OCI-LY7 (cell line): Measurements from ENCODE around the gene MTHFD2. TPM values are rescaled to one million over a fixed set of nuclear protein-coding genes. Genes with fewer than 3 reads are reported as not detected.

Source experiments
- BruUV-seq: library from RNA; stranded (reverse); fragments of 400-500 nt; replicated peaks from 2 replicates; lab custom pipeline; 2021; lab: Mats Ljungman, UMichigan
- CTCF ChIA-PET: fragments of 300-600 bp; sonication (Branson Sonifier 250); formaldehyde crosslinking; loops from one replicate; lab custom pipeline; 2022; ENCODE audit warnings: antibody characterized with exemption; ENCODE audit not compliant: unreplicated experiment; lab: Charles Lee
- POLR2A ChIA-PET: fragments of 300-600 bp; sonication (Branson Sonifier 250); formaldehyde crosslinking; loops from one replicate; lab custom pipeline; 2022; ENCODE audit warnings: antibody characterized with exemption; lab: Charles Lee
- DNase-seq: peaks from one replicate; pipeline ENCODE4 v3.0.0-alpha.2; 2015; ENCODE audit warnings: low spot score
- H2AFZ ChIP-seq: fragments of 200-600 bp; sonication (generic), shearing (Covaris generic); 2 replicates; pipeline ENCODE4 v1.6.1; 2014; ENCODE audit warnings: mild to moderate bottlenecking, antibody characterized with exemption, low read length, moderate library complexity
- H3K27ac ChIP-seq: fragments of 200-600 bp; sonication (generic); 2 replicates; pipeline ENCODE4 v1.5.1; 2014; ENCODE audit warnings: mixed run types, low read depth, mild to moderate bottlenecking, moderate library complexity, low read length, inconsistent platforms; ENCODE audit not compliant: poor library complexity, severe bottlenecking
- H3K36me3 ChIP-seq: fragments of 200-600 bp; sonication (generic); 2 replicates; pipeline ENCODE4 v1.6.1; 2014; ENCODE audit warnings: mild to moderate bottlenecking, antibody characterized with exemption, low read length, moderate library complexity, mixed read lengths; ENCODE audit not compliant: insufficient read depth
- H3K4me1 ChIP-seq: fragments of 200-600 bp; sonication (generic); 2 replicates; pipeline ENCODE4 v1.5.1; 2014; ENCODE audit warnings: mild to moderate bottlenecking, low read length; ENCODE audit not compliant: insufficient read depth, poor library complexity, severe bottlenecking
- H3K4me2 ChIP-seq: fragments of 200-600 bp; sonication (generic); 2 replicates; pipeline ENCODE4 v1.6.1; 2014; ENCODE audit warnings: mild to moderate bottlenecking, low read length
- H3K4me3 ChIP-seq: fragments of 200-600 bp; sonication (generic); 2 replicates; pipeline ENCODE4 v1.5.1; 2014; ENCODE audit warnings: mild to moderate bottlenecking, low read depth, low read length; ENCODE audit not compliant: poor library complexity, severe bottlenecking
- H3K79me2 ChIP-seq: fragments of 200-600 bp; sonication (generic); 2 replicates; pipeline ENCODE4 v1.6.1; 2016; ENCODE audit warnings: low read depth, mild to moderate bottlenecking, low read length, moderate library complexity, mixed read lengths; ENCODE audit not compliant: insufficient read depth
- H3K9me2 ChIP-seq: fragments of 200-600 bp; sonication (generic); 2 replicates; pipeline ENCODE4 v1.6.1; 2016; ENCODE audit warnings: mild to moderate bottlenecking, low read length, mixed read lengths; ENCODE audit not compliant: insufficient read depth
- H3K9me3 ChIP-seq: fragments of 200-600 bp; sonication (generic); 2 replicates; pipeline ENCODE4 v1.6.1; 2014; ENCODE audit warnings: mild to moderate bottlenecking, mixed run types, low read length, mixed read lengths
- H4K20me1 ChIP-seq: fragments of 200-600 bp; sonication (generic); 2 replicates; pipeline ENCODE4 v1.6.1; 2014; ENCODE audit warnings: mild to moderate bottlenecking, antibody characterized with exemption, low read length, moderate library complexity, mixed read lengths; ENCODE audit not compliant: insufficient read depth
- CTCF ChIP-seq: fragments of 200-600 bp; sonication (generic); conservative IDR thresholded peaks from 2 replicates; pipeline ENCODE4 v1.5.1; 2014; ENCODE audit warnings: mild to moderate bottlenecking, antibody characterized with exemption, low read length, moderate library complexity, mixed read lengths
- EZH2phosphoT487 ChIP-seq: fragments of 200-600 bp; sonication (generic); IDR thresholded peaks from 2 replicates; pipeline ENCODE4 v1.6.1; 2018; ENCODE audit warnings: low read depth, borderline replicate concordance, mild to moderate bottlenecking, mixed run types, antibody characterized with exemption, low read length, moderate library complexity, mixed read lengths
- intact Hi-C: fragments of 100-400 bp; cut with micrococcal nuclease; formaldehyde crosslinking; loops from one replicate; pipeline ENCODE4 v1.10.0; 2022; ENCODE audit not compliant: unreplicated experiment
- total RNA-seq, 2 experiments: library from RNA; depleted of rRNA in 1 of 2; stranded (reverse); fragments of >200 nt in 1 of 2; shearing (Covaris generic) in 1 of 2; gene quantifications; 2 replicates each; pipeline ENCODE4 v1.2.3, GENCODE V29; 2014 to 2022

MTHFD2 gene
- total RNA-seq, 2 experiments from 2014 or later = 220 to 365 TPM

GRCh38 chr2:74262681-74263080 is 64.3 kb downstream of the MTHFD2 start:
- no peak overlapping the region for H3K27ac ChIP-seq
- CTCF ChIA-PET = no interaction called here

GRCh38 chr2:74264281-74264680 is 65.9 kb downstream of the MTHFD2 start:
- Histone ChIP-seq H4K20me1 (no peaks in the 10 kb centered on the region), H3K79me2 (no peaks in the 10 kb centered on the region), H3K36me3 (no peaks in the 10 kb centered on the region), H3K9me2 (no peaks in the 10 kb centered on the region), H3K4me3 (no peak overlapping the region), H3K4me2 (no peak overlapping the region), H3K27ac (no peak overlapping the region), H3K9me3 (no peaks in the 10 kb centered on the region), H2AFZ (no peak overlapping the region), H3K4me1 (no peaks in the 10 kb centered on the region)
- no peak for DNase-seq
- ChIA-PET CTCF (interaction anchor here (1.4 kb wide), 1 partner anchor 71 kb away, joined by 3 read pairs; no protein-coding TSS in a partner anchor), POLR2A (interaction anchor here (0.9 kb wide), 1 partner anchor 19 kb away, joined by 3 read pairs; no protein-coding TSS in a partner anchor)
- intact Hi-C loops = no loop called here
- no TSS peak for BruUV-seq
- TF ChIP-seq CTCF = no peak
- TF ChIP-seq EZH2phosphoT487 = no peak

More at GRCh38 chr2:74262681-74263080, 64.3 kb downstream of the MTHFD2 start:
- Histone ChIP-seq H3K9me3 (no peaks in the 10 kb centered on the region), H3K4me1 (no peaks in the 10 kb centered on the region), H4K20me1 (no peaks in the 10 kb centered on the region), H3K4me3 (no peak overlapping the region), H2AFZ (no peak overlapping the region), H3K9me2 (no peaks in the 10 kb centered on the region), H3K4me2 (no peak overlapping the region), H3K36me3 (no peaks in the 10 kb centered on the region), H3K79me2 (no peaks in the 10 kb centered on the region)
- intact Hi-C loops = no loop called here
- no TSS peak for BruUV-seq
- no peak for DNase-seq
- POLR2A ChIA-PET = no interaction called here
- TF ChIP-seq CTCF (no peak), EZH2phosphoT487 (no peak)

- Histone ChIP-seq H4K20me1 (no peaks in the 10 kb centered on the region), H3K36me3 (no peaks in the 10 kb centered on the region), H3K9me2 (no peaks in the 10 kb centered on the region), H3K4me1 (no peaks in the 10 kb centered on the region), H3K27ac (no peak overlapping the region), H3K9me3 (no peaks in the 10 kb centered on the region), H3K4me3 (no peak overlapping the region), H3K79me2 (no peaks in the 10 kb centered on the region), H2AFZ (no peak overlapping the region), H3K4me2 (no peak overlapping the region)
- no TSS peak for BruUV-seq
- intact Hi-C loops = loop anchor here (1.0 to 5.0 kb wide), 3 partner anchors 50 to 125 kb away; no protein-coding TSS in a partner anchor
- peak; percentile 68 for DNase-seq
- ChIA-PET CTCF (interaction anchor here (0.6 kb wide), 1 partner anchor 114 kb away, joined by 4 read pairs; no protein-coding TSS in a partner anchor), POLR2A (interaction anchor here (1.0 kb wide), 1 partner anchor 41 kb away, joined by 3 read pairs; no protein-coding TSS in a partner anchor)
- TF ChIP-seq EZH2phosphoT487 = no peak
- TF ChIP-seq CTCF = peak; percentile 85
Measured at GRCh38 chr2:74267068-74267467, 68.7 kb downstream of the MTHFD2 start.
